Endothelial cell of umbilical vein (primary cell): ENCODE measurements around the gene DGLUCY. TPM values are rescaled to one million over a fixed set of nuclear protein-coding genes. Genes with fewer than 3 reads are reported as not detected.

ENCODE experiments used
- BruUV-seq: library from RNA; stranded (reverse); fragments of 400-500 nt; replicated peaks from 2 replicates; lab custom pipeline; 2021; lab: Mats Ljungman, UMichigan
- CTCF ChIA-PET: fragments of 300-600, 350-600 bp; sonication (Branson Sonifier 250); formaldehyde crosslinking; loops from one replicate; lab custom pipeline; 2021; ENCODE audit warnings: antibody characterized with exemption, inconsistent platforms; lab: Charles Lee
- POLR2A ChIA-PET: fragments of 300-600, 350-600 bp; sonication (Branson Sonifier 250); formaldehyde crosslinking; loops from one replicate; lab custom pipeline; 2021; ENCODE audit warnings: antibody characterized with exemption, inconsistent platforms; lab: Charles Lee
- DNase-seq: peaks from one replicate; pipeline ENCODE4 v3.0.0-alpha.2; 2011; ENCODE audit warnings: low read depth, low spot score
- FAIRE-seq: peaks from 2 replicates; lab custom pipeline; 2011; peaks lifted over from hg19 to GRCh38; lab: Jason Lieb, UNC
- H2AFZ ChIP-seq: 2 replicates; pipeline ENCODE4 v1.6.0; 2012; ENCODE audit warnings: low read depth, low read length, control low read depth, inconsistent platforms
- H3K27ac ChIP-seq: 2 replicates; pipeline ENCODE4 v1.5.1; 2011; ENCODE audit warnings: low read depth, mild to moderate bottlenecking, control low read depth, low read length, moderate library complexity; ENCODE audit not compliant: insufficient read depth
- H3K27me3 ChIP-seq, 2 experiments: 2 replicates each; pipeline versions ENCODE4 v1.6.0 to v1.6.1; 2011; ENCODE audit warnings: low read length in 2 of 2, mixed read lengths in 1 of 2; ENCODE audit not compliant: control insufficient read depth in 2 of 2, insufficient read depth in 2 of 2
- H3K36me3 ChIP-seq, 2 experiments: 2 replicates in 1 of 2; 3 replicates in 1 of 2; pipeline ENCODE4 v1.5.1; 2011; ENCODE audit warnings: low read length in 2 of 2, mild to moderate bottlenecking in 1 of 2, moderate library complexity in 1 of 2; ENCODE audit not compliant: control insufficient read depth in 2 of 2, insufficient read depth in 2 of 2; ENCODE audit errors: extremely low read depth in 1 of 2
- H3K4me1 ChIP-seq: 3 replicates; pipeline ENCODE4 v1.5.1; 2011; ENCODE audit warnings: mild to moderate bottlenecking, low read length; ENCODE audit not compliant: control insufficient read depth, insufficient read depth; ENCODE audit errors: extremely low read depth
- H3K4me2 ChIP-seq: 2 replicates; pipeline ENCODE4 v1.6.1; 2011; ENCODE audit warnings: low read length, control low read depth, mixed read lengths; ENCODE audit not compliant: insufficient read depth
- H3K4me3 ChIP-seq, 3 experiments: fragments of 200-600 bp in 1 of 3; sonication (generic), shearing (Covaris generic) in 1 of 3; replicated peaks in 1 of 3; 2 replicates each; pipeline ENCODE4 v1.5.1; 2011 to 2016; ENCODE audit warnings: control low read depth in 3 of 3, low read length in 3 of 3, mild to moderate bottlenecking in 2 of 3, inconsistent platforms in 1 of 3, low read depth in 1 of 3, moderate library complexity in 1 of 3; ENCODE audit not compliant: insufficient read depth in 1 of 3
- H3K79me2 ChIP-seq: 2 replicates; pipeline ENCODE4 v1.6.0; 2012; ENCODE audit warnings: low read length, inconsistent platforms; ENCODE audit not compliant: control insufficient read depth, insufficient read depth
- H3K9ac ChIP-seq: replicated peaks from 2 replicates; pipeline ENCODE3; 2011; ENCODE audit warnings: low read length, control low read depth; ENCODE audit not compliant: insufficient read depth; ENCODE audit errors: extremely low read depth
- H3K9me1 ChIP-seq: replicated peaks from 3 replicates; pipeline ENCODE4 v1.6.0; 2011; ENCODE audit warnings: mild to moderate bottlenecking, low read length; ENCODE audit not compliant: control insufficient read depth, insufficient read depth; ENCODE audit errors: extremely low read depth
- H3K9me3 ChIP-seq: replicated peaks from 2 replicates; pipeline ENCODE4 v1.5.1; 2012; ENCODE audit warnings: low read length, inconsistent platforms; ENCODE audit not compliant: control insufficient read depth, insufficient read depth
- H4K20me1 ChIP-seq: replicated peaks from 2 replicates; pipeline ENCODE3; 2011; ENCODE audit warnings: mild to moderate bottlenecking, low read length; ENCODE audit not compliant: control insufficient read depth, insufficient read depth; ENCODE audit errors: extremely low read depth
- CTCF ChIP-seq, 2 donors: IDR thresholded peaks; 1 replicate in 1 of 2; 2 replicates in 1 of 2; pipeline ENCODE4 v1.5.1; 2011; ENCODE audit warnings: low read length in 2 of 2, mild to moderate bottlenecking in 2 of 2, moderate library complexity in 2 of 2, control low read depth in 1 of 2, inconsistent platforms in 1 of 2, low read depth in 1 of 2; ENCODE audit not compliant: insufficient read depth in 1 of 2; ENCODE audit errors: extremely low read depth in 1 of 2
- EZH2 ChIP-seq: IDR thresholded peaks from 2 replicates; pipeline ENCODE4 v1.6.1; 2012; ENCODE audit warnings: borderline replicate concordance, low read depth, mild to moderate bottlenecking, moderate library complexity, low read length, inconsistent platforms; ENCODE audit not compliant: severe bottlenecking
- FOS ChIP-seq: IDR thresholded peaks from 2 replicates; pipeline ENCODE4 v1.6.1; 2011; ENCODE audit warnings: mild to moderate bottlenecking, low read length, moderate library complexity, borderline replicate concordance; ENCODE audit not compliant: insufficient read depth
- GATA2 ChIP-seq: IDR thresholded peaks from 2 replicates; pipeline ENCODE4 v1.7.0; 2011; ENCODE audit warnings: low read depth, mild to moderate bottlenecking, moderate library complexity, mixed read lengths, low read length; ENCODE audit not compliant: insufficient read length, insufficient read depth
- JUN ChIP-seq: IDR thresholded peaks from 2 replicates; pipeline ENCODE4 v1.6.1; 2011; ENCODE audit warnings: borderline replicate concordance, low read depth; ENCODE audit not compliant: insufficient read length, insufficient read depth
- MAX ChIP-seq: IDR thresholded peaks from 2 replicates; pipeline ENCODE4 v1.6.1; 2011; ENCODE audit not compliant: insufficient read depth, insufficient read length
- MYC ChIP-seq: IDR thresholded peaks from one replicate; pipeline ENCODE4 v1.6.1; 2011; ENCODE audit warnings: mild to moderate bottlenecking, low read depth, low read length
- POLR2A ChIP-seq: IDR thresholded peaks from 2 replicates; pipeline ENCODE4 v1.6.1; 2012; ENCODE audit warnings: low read depth, mild to moderate bottlenecking, control low read depth, low read length
- POLR2AphosphoS5 ChIP-seq: IDR thresholded peaks from 2 replicates; pipeline ENCODE4 v1.6.1; 2012; ENCODE audit warnings: low read depth, mild to moderate bottlenecking, control low read depth, low read length, moderate library complexity; ENCODE audit not compliant: insufficient read depth
- dilution Hi-C: fragments of 300-500 bp; cut with MboI; formaldehyde crosslinking; loops from one replicate; pipeline ENCODE4 v1.15.0; 2019; ENCODE audit warnings: low sequenced_read_pairs; ENCODE audit not compliant: extremely low pct_ligation_motif_present
- intact Hi-C: fragments of 100-400 bp; cut with micrococcal nuclease; formaldehyde crosslinking; loops from one replicate; pipeline ENCODE4 v1.10.0; 2022
- polyA plus RNA-seq, 4 experiments: library from polyadenylated mRNA; depleted of rRNA in 3 of 4; stranded (reverse) in 3 of 4; unstranded in 1 of 4; fragments of >200 nt; gene quantifications; 2 replicates each; pipeline versions ENCODE4 v1.2.1 to v1.2.3, GENCODE V29; 2011 to 2012; ENCODE audit warnings: missing spikeins in 1 of 4
- total RNA-seq: library from RNA; stranded (reverse); gene quantifications from 2 replicates; pipeline ENCODE4 v1.2.3, GENCODE V29; 2021

The DGLUCY gene
- total and polyA plus RNA-seq, 2 donors (not counting 3 experiments of a cell fraction or from before 2014, with no cell fraction given): 40.9 to 65.6 TPM

GRCh38 chr14:91126761-91127160 is 12.9 kb downstream of the DGLUCY start:
- intact Hi-C loops (no loop called here), dilution Hi-C loops (no loop called here)
- H3K27ac ChIP-seq: no peak overlapping the region
- H3K4me3 ChIP-seq: no peak overlapping the region
- ChIA-PET CTCF (interaction anchor here (0.9 to 1.2 kb wide), 3 partner anchors 13 to 224 kb away, joined by 3 read pairs; no protein-coding TSS in a partner anchor), POLR2A (no interaction called here)
- H3K4me1 ChIP-seq: no peaks in the 10 kb centered on the region
- H3K27me3 ChIP-seq: no peaks in the 10 kb centered on the region
- H4K20me1 ChIP-seq: no peaks in the 10 kb centered on the region
- DNase-seq: no peak
- H3K36me3 ChIP-seq: peaks cover 2 to 4% of the 10 kb centered on the region in 2 experiments
- no peak overlapping the region for H2AFZ ChIP-seq
- no peak overlapping the region for H3K9ac ChIP-seq
- FAIRE-seq: no peak
- H3K79me2 ChIP-seq: peaks cover 2% of the 10 kb centered on the region
- H3K9me3 ChIP-seq: no peaks in the 10 kb centered on the region
- no TSS peak for BruUV-seq
- no peaks in the 10 kb centered on the region for H3K9me1 ChIP-seq
- H3K4me2 ChIP-seq: no peak overlapping the region
- TF ChIP-seq CTCF (IDR thresholded peaks at IDR 0.05; ENCODE audit: extremely low read depth in 1 of 2, insufficient read depth in 1 of 2, low read depth in 1 of 2, low read length in 2 of 2) (no peak), MAX (no peak), POLR2AphosphoS5 (no peak), FOS (no peak), POLR2A (no peak), EZH2 (no peak), MYC (no peak), JUN (no peak), GATA2 (no peak)
